ENCODE data around the gene KLF13. TPM values are rescaled to one million over a fixed set of nuclear protein-coding genes. Genes with fewer than 3 reads are reported as not detected.
A peak's percentile ranks its signal among the peaks of the same experiment; 100 is the strongest.

Gene KLF13
- total RNA-seq, 1 donor: 58.6 TPM

GRCh38 chr15:31367021-31367729 lies 40.5 kb downstream of the KLF13 start:
- peak; percentile 65 for DNase-seq (ENCODE audit: insufficient read length, low spot score, missing footprints)
- Histone ChIP-seq H3K27me3 (ENCODE audit: insufficient read depth, low read length) (no peaks in the 10 kb centered on the region), H3K79me2 (ENCODE audit: insufficient read depth, low read length) (peaks cover 93% of the 10 kb centered on the region), H2AFZ (ENCODE audit: low read length) (no peak overlapping the region), H3K27ac (ENCODE audit: low read depth, low read length) (no peak overlapping the region), H4K20me1 (ENCODE audit: insufficient read depth, low read length) (peaks cover 36% of the 10 kb centered on the region), H3K9me3 (ENCODE audit: low read depth, low read length) (no peaks in the 10 kb centered on the region), H3K4me1 (ENCODE audit: insufficient read depth, low read length) (peaks cover 10% of the 10 kb centered on the region), H3K36me3 (ENCODE audit: insufficient read depth, low read length) (no peaks in the 10 kb centered on the region), H3K4me3 (ENCODE audit: insufficient read depth, low read length) (no peak overlapping the region), H3K4me2 (ENCODE audit: insufficient read depth, low read length) (no peak overlapping the region)
- no peak for TF ChIP-seq CTCF (IDR thresholded peaks at IDR 0.05; ENCODE audit: extremely low read depth, low read depth, low read length)

- Histone ChIP-seq H3K27me3 (ENCODE audit: insufficient read depth, low read length) (no peaks in the 10 kb centered on the region), H3K9me3 (ENCODE audit: low read depth, low read length) (no peaks in the 10 kb centered on the region), H3K79me2 (ENCODE audit: insufficient read depth, low read length) (peaks cover 93% of the 10 kb centered on the region), H4K20me1 (ENCODE audit: insufficient read depth, low read length) (peaks cover 31% of the 10 kb centered on the region), H3K4me3 (ENCODE audit: insufficient read depth, low read length) (no peak overlapping the region), H2AFZ (ENCODE audit: low read length) (no peak overlapping the region), H3K27ac (ENCODE audit: low read depth, low read length) (no peak overlapping the region), H3K4me1 (ENCODE audit: insufficient read depth, low read length) (peaks cover 15% of the 10 kb centered on the region), H3K36me3 (ENCODE audit: insufficient read depth, low read length) (no peaks in the 10 kb centered on the region), H3K4me2 (ENCODE audit: insufficient read depth, low read length) (no peak overlapping the region)
- no peak for TF ChIP-seq CTCF (IDR thresholded peaks at IDR 0.05; ENCODE audit: extremely low read depth, low read depth, low read length)
- peak; percentile 8 for DNase-seq (ENCODE audit: insufficient read length, low spot score, missing footprints)
Observed at GRCh38 chr15:31367730-31368344, 41.2 kb downstream of the KLF13 start.

GRCh38 chr15:31369727-31370126 lies 43.1 kb downstream of the KLF13 start:
- Histone ChIP-seq H3K79me2 (ENCODE audit: insufficient read depth, low read length) (peaks cover 93% of the 10 kb centered on the region), H3K36me3 (ENCODE audit: insufficient read depth, low read length) (peaks cover 7% of the 10 kb centered on the region), H3K9me3 (ENCODE audit: low read depth, low read length) (no peaks in the 10 kb centered on the region), H4K20me1 (ENCODE audit: insufficient read depth, low read length) (peaks cover 27% of the 10 kb centered on the region), H3K27ac (ENCODE audit: low read depth, low read length) (no peak overlapping the region), H3K27me3 (ENCODE audit: insufficient read depth, low read length) (no peaks in the 10 kb centered on the region), H3K4me1 (ENCODE audit: insufficient read depth, low read length) (peaks cover 15% of the 10 kb centered on the region), H3K4me2 (ENCODE audit: insufficient read depth, low read length) (no peak overlapping the region), H3K4me3 (ENCODE audit: insufficient read depth, low read length) (no peak overlapping the region), H2AFZ (ENCODE audit: low read length) (no peak overlapping the region)
- no peak for TF ChIP-seq CTCF (IDR thresholded peaks at IDR 0.05; ENCODE audit: extremely low read depth, low read depth, low read length)
- DNase-seq (ENCODE audit: insufficient read length, low spot score, missing footprints): peak; percentile 83

GRCh38 chr15:31371520-31372240 lies 45.0 kb downstream of the KLF13 start:
- Histone ChIP-seq H3K79me2 (ENCODE audit: insufficient read depth, low read length) (peaks cover 89% of the 10 kb centered on the region), H3K4me2 (ENCODE audit: insufficient read depth, low read length) (no peak overlapping the region), H3K27ac (ENCODE audit: low read depth, low read length) (no peak overlapping the region), H3K27me3 (ENCODE audit: insufficient read depth, low read length) (no peaks in the 10 kb centered on the region), H3K4me1 (ENCODE audit: insufficient read depth, low read length) (peaks cover 5% of the 10 kb centered on the region), H3K4me3 (ENCODE audit: insufficient read depth, low read length) (no peak overlapping the region), H2AFZ (ENCODE audit: low read length) (no peak overlapping the region), H4K20me1 (ENCODE audit: insufficient read depth, low read length) (peaks cover 28% of the 10 kb centered on the region), H3K36me3 (ENCODE audit: insufficient read depth, low read length) (peaks cover 7% of the 10 kb centered on the region), H3K9me3 (ENCODE audit: low read depth, low read length) (no peaks in the 10 kb centered on the region)
- no peak for TF ChIP-seq CTCF (IDR thresholded peaks at IDR 0.05; ENCODE audit: extremely low read depth, low read depth, low read length)
- no peak for DNase-seq (ENCODE audit: insufficient read length, low spot score, missing footprints)

Data from osteoblast (primary cell).